GM18858 (cell line): ENCODE results near the gene IL12RB2.

Source experiments
- ATAC-seq: cut with Tn5 transposase; IDR thresholded peaks from one replicate; pipeline ENCODE4 v1.9.1; 2021; ENCODE audit not compliant: unreplicated experiment

IL12RB2 gene

DNA sequence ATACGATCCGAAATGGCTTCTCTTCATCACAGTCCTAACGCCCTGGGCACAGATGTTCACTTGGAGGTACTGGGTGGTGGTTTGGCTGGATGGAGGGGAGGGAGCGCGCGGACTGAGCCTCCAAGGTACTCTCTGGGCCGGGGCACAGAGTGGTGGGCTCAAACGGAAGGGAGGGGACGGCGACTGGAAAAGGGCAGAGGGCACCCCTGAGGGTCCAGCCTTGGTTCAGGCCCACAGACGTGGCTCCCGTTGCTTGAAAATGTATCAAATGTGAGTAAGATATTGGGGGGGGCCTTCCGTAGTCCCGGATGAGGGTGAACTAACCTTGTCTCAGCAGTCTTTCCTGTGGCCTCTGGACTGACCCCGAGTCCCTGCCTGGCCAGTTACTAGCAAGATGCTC, 463 bp downstream of the IL12RB2 start:
- no peak for ATAC-seq

DNA sequence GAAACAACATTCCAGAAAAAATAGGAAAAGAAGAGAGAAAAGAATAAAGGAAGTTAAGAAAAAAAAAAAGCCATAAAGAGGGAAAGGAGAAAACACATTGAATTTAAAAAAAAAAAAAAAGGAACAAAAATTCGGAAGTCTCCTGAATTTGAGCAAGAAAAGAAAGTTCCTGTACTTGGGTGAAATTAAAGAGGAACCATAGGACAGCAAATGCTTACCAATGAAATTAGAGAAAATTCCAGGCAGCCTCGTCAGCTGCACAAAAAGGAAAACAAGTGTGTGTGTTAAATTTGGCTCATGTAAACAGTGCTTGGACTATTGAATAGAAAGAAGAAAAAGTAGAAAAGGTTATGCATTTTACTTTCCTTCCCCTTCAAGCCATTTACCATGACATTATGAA, 4.9 kb downstream of the IL12RB2 start:
- no peak for ATAC-seq

DNA sequence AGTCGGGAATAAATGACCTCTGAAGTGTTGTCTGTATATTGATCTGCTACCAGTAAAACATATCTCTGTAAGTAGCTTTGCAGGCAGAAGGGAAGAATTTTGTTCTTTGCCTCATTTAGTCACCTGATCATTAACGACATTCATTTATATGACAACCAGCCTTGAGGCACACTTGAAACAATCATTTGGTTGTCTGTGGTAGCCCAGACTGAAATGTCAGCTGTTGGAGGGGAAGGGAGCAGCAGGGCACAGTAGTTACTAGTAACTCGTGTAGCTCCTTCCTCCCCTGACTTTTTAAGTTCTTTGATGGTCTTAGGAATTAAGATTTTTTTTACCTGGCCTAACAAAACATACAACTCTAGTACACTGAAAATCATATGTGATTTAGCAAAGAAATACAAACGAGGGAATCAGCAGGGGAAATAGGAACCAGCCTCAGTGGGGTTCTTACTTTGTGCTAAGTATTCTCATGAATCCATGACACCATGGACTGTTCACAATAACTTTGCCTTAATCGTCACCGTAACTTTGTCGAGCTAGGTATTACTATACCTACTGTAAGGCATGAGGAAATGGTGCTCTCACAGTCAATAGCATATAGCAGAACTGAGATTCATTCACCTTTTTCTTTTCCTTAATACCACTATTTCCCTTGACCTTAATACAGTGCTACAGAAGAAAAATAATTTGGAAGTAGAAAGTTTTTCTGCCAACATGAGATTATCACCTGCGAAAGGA, 6.4 kb downstream of the IL12RB2 start:
- ATAC-seq = no peak

DNA sequence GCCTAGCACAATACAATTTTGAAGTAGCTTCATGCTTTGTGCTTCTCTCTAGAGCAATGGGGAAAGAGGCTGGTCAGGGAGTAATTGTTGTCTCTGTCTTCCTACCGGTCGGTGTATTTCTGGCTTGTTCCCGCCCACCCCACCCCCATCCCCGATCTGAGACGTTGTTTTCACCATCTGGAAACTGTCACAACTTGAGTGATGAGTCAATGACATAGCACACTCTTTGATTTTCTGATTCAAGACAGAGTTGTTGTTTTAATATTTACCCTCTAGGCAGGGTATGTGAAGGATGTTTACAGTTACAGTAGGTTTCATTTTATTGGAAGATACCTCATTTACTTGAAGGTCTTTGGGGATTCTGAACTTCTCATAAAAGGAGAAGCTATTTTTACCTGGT, 7.0 kb downstream of the IL12RB2 start:
- ATAC-seq = no peak

DNA sequence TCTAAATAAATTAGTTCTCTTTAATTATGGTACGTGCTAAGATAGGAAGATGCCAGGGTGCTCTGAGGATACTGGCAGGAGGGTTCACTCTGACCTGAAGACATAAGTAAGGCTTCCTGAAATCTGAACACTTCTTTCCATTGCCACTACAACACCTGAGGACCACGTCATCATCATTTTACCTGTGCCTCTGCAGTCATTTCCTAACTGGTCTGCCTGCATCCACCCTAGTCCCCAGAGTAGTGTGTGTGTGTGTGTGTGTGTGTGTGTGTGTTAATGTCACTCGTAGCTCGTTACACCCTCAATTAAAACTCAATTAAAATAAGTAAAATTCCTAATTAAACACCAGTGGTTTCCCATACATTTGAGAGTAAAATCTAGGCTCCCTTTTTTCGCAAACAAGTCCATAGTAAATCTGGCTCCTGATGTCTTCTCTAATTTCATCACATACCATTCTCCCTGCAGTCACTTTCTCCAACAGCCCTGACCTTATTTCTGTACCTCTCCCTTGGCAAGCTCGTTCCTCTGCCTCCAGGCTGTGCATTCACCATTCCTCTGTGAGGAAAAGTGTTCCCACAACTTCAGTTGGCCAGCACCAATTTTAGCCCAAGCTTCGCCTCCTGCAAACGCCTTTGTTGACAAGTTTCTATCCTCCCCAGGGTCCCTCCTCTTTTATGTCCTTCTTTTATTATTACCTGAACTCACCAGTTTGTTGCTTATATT, 8.7 kb downstream of the IL12RB2 start:
- no peak for ATAC-seq

DNA sequence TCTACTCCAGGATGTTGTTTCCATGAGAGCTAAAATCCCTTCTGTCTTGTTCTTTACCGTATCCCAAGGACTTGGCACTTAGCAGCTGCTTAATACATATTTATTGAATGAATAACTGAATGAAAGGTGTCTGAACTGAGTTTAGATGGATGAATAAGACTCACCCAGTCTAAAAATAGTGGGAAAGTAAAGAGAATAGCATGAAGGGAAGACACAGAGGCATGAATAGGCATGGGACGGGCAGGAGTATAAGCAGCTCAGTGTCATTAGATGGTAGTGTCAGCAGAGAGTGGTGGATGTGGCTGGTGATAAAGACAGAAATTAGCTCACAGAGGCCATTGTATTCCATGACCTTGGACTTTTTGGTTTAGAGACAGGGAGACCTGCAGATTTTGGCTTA, 9.2 kb downstream of the IL12RB2 start:
- ATAC-seq = no peak

DNA sequence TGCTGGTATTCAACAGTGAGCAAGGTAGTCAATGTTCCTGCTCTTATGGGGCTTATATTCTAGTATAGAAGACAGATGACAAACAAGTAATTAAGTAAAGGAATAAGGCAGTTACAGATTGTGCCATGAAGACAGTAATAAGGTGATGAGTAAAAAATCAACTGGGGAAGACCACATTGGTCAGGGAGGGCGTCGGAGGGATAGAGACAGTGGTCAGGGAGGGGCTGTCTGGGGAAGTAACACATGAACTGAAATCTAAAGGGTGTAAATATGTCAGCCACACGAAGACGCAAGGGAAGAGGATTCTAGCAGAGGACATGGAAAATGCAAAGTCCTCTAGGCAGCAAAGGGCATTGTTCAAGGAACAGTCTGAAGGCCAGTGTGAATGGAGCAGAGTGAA, 10.1 kb downstream of the IL12RB2 start:
- ATAC-seq = no peak

DNA sequence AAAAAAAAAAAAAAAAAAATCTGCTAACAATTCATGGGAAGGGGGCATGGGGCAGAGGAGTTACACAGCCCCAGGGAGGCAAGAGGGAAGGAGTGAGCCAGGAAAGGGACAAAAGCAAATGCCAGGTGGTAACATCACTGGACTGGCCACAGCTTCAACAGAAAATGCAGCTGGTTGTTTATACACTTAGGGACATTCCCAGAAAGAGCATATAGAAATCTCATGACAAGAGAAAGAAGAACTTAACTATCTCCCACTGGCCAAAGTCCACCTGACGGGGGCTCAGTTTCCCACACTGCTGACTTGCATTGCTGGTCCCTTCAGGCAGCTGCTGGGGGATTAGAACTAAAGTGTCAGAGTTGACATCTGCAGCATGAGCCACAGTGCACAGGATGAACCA, 14.8 kb downstream of the IL12RB2 start:
- no peak for ATAC-seq

DNA sequence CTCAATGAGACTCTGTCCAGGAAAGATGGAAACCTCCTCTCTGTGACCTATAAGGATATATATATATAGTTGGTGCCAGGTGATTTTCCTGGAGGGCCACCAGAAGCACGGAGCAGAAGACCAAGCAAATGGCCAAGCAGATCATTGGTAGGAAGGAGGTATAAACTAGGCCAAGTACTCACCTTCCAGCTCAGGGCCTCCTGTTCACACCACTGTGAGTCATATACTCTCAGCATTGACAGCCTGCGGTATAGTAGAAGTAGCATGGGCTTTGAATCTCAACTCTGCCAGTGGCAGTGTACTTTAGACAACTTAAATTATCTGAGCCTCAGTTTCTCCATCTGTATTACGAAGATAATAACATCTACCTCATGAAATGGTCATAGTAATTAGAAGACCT, 15.4 kb downstream of the IL12RB2 start:
- no peak for ATAC-seq

DNA sequence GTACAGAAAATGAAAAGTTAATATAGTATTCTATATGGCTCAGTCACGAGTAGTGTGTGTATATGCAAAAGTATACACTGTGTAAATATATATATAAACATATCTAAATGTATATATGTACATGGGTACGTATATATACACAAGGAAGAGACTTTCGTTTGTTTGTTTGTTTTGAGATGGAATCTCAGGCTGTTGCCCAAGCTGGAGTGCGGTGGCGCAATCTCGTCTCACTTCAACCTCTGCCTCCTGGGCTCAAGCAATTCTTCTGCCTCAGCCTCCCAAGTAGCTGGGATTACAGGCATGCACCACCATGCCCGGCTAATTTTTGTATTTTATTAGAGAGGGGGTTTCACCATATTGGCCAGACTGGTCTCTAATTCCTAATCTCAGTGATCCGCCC, 16.4 kb downstream of the IL12RB2 start:
- no peak for ATAC-seq

DNA sequence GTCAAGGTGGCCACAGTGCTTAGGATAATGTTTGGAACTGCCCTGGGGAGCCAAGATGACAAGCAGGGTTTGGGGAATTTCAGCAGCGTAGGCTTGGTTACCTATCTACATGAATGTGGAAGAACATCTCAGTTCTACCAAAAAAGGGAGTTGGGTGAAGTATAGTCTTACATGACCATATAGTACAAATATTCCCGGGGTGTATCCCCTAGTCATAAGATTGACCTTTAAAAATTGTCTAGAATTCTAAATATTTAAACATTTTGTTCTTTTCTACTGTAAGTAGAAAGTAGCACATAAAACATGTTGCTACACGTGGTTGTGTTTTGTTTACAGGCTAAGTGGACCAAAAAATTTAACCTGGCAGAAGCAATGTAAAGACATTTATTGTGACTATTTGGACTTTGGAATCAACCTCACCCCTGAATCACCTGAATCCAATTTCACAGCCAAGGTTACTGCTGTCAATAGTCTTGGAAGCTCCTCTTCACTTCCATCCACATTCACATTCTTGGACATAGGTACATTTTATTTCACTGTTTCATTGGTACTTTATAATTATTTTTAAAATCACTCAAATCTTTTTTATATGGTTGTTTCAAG, 20.3 kb downstream of the IL12RB2 start:
- no peak for ATAC-seq

DNA sequence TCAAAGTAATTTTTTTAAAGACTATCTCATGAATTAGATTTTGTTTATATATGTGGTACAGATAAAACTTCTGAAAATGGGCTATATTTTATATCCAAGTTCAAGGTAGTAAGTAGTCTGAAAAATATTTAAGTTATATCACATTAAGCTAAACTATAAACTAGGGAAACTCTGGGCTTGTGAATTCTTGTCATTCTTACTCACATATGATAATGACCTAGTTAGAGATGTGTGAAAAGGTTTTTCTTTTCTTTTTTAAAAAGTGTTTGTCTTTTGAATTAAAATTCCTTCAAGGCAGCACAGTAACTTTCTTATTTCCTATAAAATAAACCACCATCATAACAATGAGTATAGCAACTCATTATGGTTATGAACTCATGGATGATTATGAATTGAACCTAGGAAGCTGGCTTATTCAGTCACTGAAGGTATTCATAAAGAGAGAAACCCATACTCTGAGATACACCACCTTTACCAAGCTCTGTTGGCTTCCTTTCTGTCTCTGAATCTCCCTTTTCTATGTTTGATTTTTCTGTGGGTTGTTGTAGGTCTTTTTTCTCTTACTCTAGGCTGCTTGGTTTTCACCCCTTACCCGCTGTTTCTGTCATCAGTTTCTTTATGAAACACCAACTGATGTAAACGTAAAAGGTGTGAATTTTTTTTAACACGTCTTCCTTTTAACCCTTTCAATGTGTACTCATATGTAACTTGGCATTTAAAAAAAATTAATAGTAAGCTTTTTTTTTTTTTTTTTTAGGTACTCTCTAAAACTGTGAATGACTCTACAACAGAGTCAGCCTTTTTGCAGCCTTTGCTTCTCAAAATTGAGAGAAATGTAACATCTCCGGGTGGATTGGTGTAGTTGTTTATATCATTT, 25.2 kb downstream of the IL12RB2 start:
- ATAC-seq = peak; percentile 97

DNA sequence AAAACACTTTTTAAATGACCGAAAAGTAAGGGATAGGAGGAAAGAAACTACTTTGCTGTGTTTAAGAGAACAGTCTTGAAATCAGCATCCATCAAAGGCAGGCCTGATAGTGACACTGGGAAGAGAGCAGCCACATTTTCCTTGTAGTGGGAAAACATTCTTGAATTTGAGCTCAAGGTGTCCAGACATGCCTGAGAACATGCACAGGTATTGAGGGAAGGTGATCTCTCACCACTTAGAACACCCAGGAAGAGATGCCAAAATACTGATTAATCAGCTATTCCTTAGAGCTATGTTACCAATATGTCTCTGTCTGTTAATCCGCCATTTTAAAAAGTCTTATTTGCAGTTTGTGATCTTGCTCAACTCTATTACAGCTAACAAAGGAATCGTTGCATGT, 25.9 kb downstream of the IL12RB2 start:
- ATAC-seq = no peak

DNA sequence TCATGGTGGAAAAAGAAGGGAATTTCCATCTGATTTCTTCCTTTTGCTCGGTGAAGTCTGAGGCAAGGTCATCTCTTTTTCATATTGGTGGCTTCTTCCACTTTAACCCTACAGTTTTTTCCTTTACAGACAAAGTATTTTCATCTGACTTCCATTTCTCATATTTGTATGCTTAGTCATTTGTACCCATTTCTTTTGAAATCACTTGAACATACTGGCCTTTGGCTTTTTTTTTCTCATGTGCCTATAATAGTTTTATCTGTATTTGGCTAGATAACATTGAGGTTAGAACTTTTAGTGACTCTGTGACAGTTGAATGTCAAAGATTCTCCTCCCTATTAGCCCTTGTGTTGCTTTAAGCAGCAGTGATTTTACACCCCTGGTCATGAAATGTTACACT, 27.7 kb downstream of the IL12RB2 start:
- no peak for ATAC-seq

DNA sequence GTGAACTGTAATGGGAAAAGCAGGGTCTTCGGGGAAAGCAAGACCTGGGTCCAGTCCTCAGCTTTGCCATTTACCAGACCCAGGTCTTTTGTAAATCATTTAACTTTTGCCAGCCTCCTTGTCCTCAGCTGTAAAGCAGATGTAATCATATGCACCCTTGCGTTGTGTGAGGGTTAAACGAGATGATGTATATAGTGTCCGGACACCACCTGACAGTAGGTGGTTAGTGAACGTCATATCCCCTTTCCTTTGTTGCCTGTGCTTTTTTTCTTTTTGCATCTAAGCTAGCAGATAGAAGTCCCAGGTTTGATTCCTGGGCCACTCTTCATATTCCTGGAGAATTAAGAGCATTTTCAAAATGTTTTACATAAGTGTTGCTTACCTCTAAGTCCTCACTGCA, 28.5 kb downstream of the IL12RB2 start:
- no peak for ATAC-seq

DNA sequence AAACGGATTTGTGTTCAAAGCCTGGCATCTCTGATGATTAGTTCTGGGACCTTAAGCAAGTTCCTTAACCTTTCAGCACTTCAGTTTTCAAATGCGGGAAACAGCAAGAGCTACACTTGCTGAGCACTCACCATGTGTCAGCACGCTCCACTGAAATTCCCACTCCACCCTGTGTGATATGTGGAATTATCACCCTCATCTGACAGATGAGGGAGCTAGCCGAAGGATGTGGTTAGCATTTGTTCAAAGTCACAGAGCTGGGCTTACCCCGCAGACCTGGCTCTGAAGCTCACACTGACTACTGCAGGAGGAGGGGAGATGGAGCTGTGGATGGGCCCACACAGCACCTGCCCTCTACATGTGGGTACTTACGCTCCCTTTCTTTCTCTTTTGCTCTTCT, 29.1 kb downstream of the IL12RB2 start:
- ATAC-seq = no peak

DNA sequence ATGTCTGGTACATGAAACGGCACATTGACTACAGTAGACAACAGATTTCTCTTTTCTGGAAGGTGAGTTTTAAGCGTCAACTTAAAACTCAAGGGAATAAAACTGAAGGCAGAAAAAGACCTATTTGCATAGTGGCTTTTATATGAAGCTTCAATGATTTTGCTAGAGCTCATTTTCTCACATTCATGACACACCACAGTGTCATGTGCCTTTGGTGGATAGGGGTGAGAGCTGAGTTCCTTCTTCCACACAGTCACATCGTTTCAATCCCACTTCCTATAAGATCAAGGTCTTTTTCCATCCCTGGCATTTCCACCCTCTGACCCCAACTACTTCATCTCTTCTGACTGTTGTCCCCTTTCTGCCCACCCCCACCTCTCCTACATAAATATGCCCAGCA, 31.0 kb downstream of the IL12RB2 start:
- ATAC-seq = peak; percentile 31

DNA sequence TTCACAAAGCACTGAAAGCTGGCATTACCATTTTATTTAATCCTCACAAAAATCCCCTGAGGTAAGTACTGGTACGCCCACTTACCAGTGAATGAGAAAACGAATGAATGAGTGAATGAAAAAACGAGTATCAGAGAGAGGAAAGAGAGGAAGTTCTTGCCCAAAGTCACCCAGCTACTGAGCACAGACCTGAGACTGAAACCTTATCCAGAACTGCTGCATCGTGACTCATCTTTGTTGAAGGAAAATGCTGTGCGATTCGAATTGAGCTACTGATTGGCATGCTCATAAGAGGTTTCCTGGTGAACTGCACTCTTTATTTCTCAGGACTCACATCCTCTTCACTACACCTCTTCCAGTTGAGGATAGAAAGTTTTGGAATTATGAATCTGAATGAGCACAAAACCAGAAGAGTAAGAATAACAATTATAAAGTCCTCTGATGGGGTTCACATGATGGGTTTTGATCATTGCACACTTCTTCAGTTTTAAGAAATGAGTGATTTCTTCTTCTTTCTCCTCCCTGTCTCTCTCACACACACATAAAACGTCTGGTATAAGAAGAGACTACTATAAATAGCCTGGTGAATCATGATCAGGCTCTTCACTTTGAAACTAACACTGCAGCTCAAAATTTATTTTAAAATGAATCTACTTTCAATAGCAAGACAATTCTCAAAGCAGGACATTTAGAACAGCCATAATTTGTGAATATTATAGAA, 32.1 kb downstream of the IL12RB2 start:
- ATAC-seq = peak; percentile 33

DNA sequence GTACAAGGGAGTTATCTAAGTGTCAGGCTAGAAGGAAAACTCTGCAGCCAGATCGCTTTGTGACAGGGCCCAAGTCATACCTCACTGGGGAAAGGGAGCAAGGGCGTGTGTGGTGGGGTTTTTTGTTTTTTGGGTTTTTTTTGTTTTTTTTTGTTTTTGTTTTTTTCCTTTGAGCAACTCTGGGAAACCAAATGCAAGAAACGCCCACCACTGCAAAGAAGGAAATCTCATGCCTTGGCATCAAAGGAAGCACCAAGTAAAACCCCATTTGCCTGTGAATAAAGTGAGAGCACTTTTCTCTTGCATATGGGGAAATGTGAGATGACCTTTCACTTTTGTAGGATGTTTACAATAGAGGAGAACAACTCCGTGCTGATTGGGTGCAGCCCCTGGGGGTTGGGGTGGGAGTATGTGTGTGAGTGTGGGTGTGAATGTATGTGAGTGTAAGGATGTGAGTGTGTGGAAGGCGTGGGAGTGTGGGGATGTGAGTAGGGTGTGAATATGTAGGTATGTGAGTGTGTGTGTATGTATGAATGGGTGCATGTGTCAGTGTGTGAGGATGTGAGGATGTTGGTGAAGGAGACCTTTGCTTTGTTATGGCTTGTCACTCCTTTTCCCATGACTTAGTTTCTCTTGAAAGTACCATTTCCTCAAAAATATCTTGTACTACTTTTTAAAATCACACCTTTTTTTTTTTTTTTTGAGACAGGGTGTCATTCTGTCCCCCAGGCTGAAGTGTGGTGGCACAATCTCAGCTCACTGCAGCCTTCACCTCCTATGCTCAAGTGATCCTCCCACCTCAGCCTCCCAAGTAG, 34.6 kb downstream of the IL12RB2 start:
- no peak for ATAC-seq

DNA sequence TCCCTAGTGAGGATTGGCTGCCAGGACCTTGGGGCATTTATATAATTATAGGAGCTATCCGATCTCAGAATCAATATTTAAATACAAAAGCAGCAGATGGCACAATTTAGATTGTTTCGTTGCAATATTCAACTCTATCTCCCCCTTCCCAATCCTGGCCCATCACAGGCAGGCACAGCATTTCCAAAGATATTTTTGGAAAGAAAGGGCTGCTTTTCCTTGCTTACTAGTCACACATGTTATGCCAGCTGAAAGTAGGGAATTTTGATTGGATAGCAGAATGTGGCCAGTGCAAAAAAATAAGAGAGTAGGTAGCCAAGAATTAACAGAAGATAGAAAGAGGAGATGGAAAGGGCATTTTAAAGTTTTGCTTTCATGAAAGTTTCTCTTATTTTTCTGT, 37.9 kb downstream of the IL12RB2 start:
- no peak for ATAC-seq
